NCI-H2196 (cell line): ENCODE results near the gene XK.
A peak's percentile ranks its signal among the peaks of the same experiment; 100 is the strongest.

Source experiments
- DNase-seq: peaks from one replicate; lab custom pipeline; 2025; ENCODE audit not compliant: unreplicated experiment; lab: John Stamatoyannopoulos, UW

The XK gene

GRCh38 chrX:37678574-37678973 lies 7.0 kb upstream of the XK start:
- no peak for DNase-seq

GRCh38 chrX:37679230-37679629 lies 6.4 kb upstream of the XK start:
- DNase-seq = no peak

GRCh38 chrX:37679888-37680287 lies 5.7 kb upstream of the XK start:
- no peak for DNase-seq

GRCh38 chrX:37684426-37684825 lies 1.2 kb upstream of the XK start:
- DNase-seq = no peak

GRCh38 chrX:37684973-37685372 lies 618 bp upstream of the XK start:
- DNase-seq = no peak

- no peak for DNase-seq
These were observed 891 bp downstream of the XK start for GRCh38 chrX:37686369-37686995.

GRCh38 chrX:37686996-37687395 lies 1.4 kb downstream of the XK start:
- no peak for DNase-seq

- no peak for DNase-seq
These were observed 4.5 kb downstream of the XK start for GRCh38 chrX:37690119-37690518.

GRCh38 chrX:37692918-37693317 lies 7.3 kb downstream of the XK start:
- no peak for DNase-seq

GRCh38 chrX:37697169-37697760 lies 11.7 kb downstream of the XK start:
- peak; percentile 2 for DNase-seq

GRCh38 chrX:37701588-37701987 lies 16.0 kb downstream of the XK start:
- no peak for DNase-seq

GRCh38 chrX:37711991-37712390 lies 26.4 kb downstream of the XK start:
- DNase-seq = no peak

- DNase-seq = no peak
These were observed 26.9 kb downstream of the XK start for GRCh38 chrX:37712458-37712857.

- DNase-seq = no peak
These were observed 28.9 kb downstream of the XK start for GRCh38 chrX:37714479-37714878.

GRCh38 chrX:37716602-37717001 lies 31.0 kb downstream of the XK start:
- DNase-seq = no peak

- no peak for DNase-seq
These were observed 32.1 kb downstream of the XK start for GRCh38 chrX:37717708-37718107.

- no peak for DNase-seq
These were observed 37.0 kb downstream of the XK start for GRCh38 chrX:37722595-37722994.

- DNase-seq = no peak
These were observed 40.8 kb downstream of the XK start for GRCh38 chrX:37726346-37726745.

GRCh38 chrX:37745354-37745753 lies 59.8 kb downstream of the XK start:
- peak; percentile 47 for DNase-seq

- no peak for DNase-seq
These were observed 60.2 kb downstream of the XK start for GRCh38 chrX:37745835-37746217.

GRCh38 chrX:37746218-37746941 lies 60.8 kb downstream of the XK start:
- DNase-seq = no peak

GRCh38 chrX:37746951-37747350 lies 61.4 kb downstream of the XK start:
- no peak for DNase-seq

GRCh38 chrX:37752281-37752680 lies 66.7 kb downstream of the XK start:
- no peak for DNase-seq
